ENCODE results near the gene IL6.
"Not testable (repeated sequence)": the region's sequence is repeated elsewhere in the genome, so short reads cannot be mapped to it uniquely, and the experiment has no call there.

DNA sequence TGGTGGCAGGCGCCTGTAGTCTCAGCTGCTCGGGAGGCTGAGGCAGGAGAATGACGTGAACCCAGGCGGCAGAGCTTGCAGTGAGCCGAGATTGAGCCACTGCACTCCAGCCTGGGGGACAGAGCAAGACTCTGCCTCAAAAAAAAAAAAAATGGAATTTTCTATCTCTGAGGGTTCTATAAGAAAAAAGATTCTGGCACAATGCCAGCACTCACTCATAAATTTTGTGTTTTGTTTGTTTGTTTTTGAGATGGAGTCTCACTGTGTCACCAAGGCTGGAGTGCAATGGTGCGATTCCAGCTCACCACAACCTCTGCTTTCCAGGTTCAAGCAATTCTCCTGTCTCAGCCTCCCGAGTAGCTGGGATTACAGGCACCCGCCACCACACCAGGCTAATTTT lies 38.1 kb upstream of the IL6 start:
- TF ChIP-seq, protein P1, sequence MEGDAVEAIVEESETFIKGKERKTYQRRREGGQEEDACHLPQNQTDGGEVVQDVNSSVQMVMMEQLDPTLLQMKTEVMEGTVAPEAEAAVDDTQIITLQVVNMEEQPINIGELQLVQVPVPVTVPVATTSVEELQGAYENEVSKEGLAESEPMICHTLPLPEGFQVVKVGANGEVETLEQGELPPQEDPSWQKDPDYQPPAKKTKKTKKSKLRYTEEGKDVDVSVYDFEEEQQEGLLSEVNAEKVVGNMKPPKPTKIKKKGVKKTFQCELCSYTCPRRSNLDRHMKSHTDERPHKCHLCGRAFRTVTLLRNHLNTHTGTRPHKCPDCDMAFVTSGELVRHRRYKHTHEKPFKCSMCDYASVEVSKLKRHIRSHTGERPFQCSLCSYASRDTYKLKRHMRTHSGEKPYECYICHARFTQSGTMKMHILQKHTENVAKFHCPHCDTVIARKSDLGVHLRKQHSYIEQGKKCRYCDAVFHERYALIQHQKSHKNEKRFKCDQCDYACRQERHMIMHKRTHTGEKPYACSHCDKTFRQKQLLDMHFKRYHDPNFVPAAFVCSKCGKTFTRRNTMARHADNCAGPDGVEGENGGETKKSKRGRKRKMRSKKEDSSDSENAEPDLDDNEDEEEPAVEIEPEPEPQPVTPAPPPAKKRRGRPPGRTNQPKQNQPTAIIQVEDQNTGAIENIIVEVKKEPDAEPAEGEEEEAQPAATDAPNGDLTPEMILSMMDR (IDR thresholded peaks at IDR 0.05; ENCODE audit: borderline replicate concordance, extremely low read depth, low read length, poor library complexity, severe bottlenecking) = not testable (repeated sequence)
- TF ChIP-seq EZH2 (IDR thresholded peaks at IDR 0.05; ENCODE audit: borderline replicate concordance, low read depth, low read length, severe bottlenecking) = not testable (repeated sequence)

All from DND-41 (cell line).